Nephron (organoid): ENCODE data around the gene C1orf159.

ENCODE experiments used
- H3K27ac Mint-ChIP-seq, 3 experiments: 2 replicates each; pipeline ENCODE4 v1.8.0; 2020; ENCODE audit warnings: mixed read lengths in 3 of 3, mild to moderate bottlenecking in 2 of 3, moderate library complexity in 1 of 3
- H3K27me3 Mint-ChIP-seq: 2 replicates; pipeline ENCODE4 v1.8.0; 2021; ENCODE audit warnings: low read depth, mild to moderate bottlenecking, moderate library complexity, mixed read lengths
- H3K36me3 Mint-ChIP-seq: 2 replicates; pipeline ENCODE4 v1.8.0; 2020; ENCODE audit warnings: low read depth, mixed read lengths
- H3K4me1 Mint-ChIP-seq: 2 replicates; pipeline ENCODE4 v1.8.0; 2020; ENCODE audit warnings: mixed read lengths
- H3K4me3 Mint-ChIP-seq, 3 experiments: 2 replicates each; pipeline ENCODE4 v1.8.0; 2020; ENCODE audit warnings: mild to moderate bottlenecking in 3 of 3, mixed read lengths in 3 of 3, moderate library complexity in 2 of 3
- H3K9me3 Mint-ChIP-seq: 2 replicates; pipeline ENCODE4 v1.8.0; 2020; ENCODE audit warnings: mixed read lengths
- TF ChIP-seq, protein P1 (sequence below), 3 experiments: fragments of 200-600 bp; sonication (generic); IDR thresholded peaks; one replicate each; pipeline ENCODE4 v1.5.0; 2021; ENCODE audit warnings: antibody characterized with exemption in 3 of 3; ENCODE audit not compliant: unreplicated experiment in 3 of 3

C1orf159 gene

DNA sequence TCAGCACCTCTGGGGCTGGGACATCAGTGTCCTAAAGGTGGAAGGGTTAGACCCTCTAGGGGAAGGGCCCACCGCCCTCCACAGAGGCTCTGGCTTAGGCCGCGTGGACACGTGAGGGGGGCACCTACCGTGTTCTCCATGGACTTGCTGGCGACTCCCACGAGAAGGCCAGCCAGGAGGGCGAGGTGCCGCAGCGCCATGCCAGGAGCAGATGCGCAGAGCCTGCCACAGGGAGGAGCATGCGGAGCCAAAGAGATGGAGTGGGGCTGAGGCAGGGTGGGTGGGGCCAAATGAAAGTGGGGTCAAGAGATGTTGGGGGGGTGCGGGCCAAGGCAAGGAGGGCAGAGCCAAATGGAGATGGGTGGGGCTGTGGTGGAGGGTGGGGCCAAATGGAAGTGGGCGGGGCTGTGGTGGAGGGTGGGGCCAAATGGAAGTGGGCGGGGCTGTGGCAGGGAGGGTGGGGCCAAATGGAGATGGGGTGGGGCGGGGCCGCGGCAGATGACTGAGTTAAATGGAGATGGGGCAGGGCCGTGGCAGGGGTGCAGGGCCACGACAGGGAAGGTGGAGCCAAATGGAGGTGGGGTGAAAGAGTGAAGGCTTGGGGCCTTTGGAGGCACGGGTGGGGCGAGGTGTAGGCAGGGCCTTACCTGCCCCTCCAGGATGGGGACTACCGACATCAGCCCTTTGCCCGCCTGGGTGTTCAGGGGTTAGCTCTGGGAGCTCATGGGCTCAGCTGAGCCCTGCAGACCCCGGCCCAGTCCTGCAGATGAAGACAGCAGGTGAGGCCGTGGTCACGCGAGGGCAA, 24.3 kb downstream of the C1orf159 start:
- H3K4me1 Mint-ChIP-seq = no peaks in the 10 kb centered on the region
- H3K4me3 Mint-ChIP-seq = no peak overlapping the region

DNA sequence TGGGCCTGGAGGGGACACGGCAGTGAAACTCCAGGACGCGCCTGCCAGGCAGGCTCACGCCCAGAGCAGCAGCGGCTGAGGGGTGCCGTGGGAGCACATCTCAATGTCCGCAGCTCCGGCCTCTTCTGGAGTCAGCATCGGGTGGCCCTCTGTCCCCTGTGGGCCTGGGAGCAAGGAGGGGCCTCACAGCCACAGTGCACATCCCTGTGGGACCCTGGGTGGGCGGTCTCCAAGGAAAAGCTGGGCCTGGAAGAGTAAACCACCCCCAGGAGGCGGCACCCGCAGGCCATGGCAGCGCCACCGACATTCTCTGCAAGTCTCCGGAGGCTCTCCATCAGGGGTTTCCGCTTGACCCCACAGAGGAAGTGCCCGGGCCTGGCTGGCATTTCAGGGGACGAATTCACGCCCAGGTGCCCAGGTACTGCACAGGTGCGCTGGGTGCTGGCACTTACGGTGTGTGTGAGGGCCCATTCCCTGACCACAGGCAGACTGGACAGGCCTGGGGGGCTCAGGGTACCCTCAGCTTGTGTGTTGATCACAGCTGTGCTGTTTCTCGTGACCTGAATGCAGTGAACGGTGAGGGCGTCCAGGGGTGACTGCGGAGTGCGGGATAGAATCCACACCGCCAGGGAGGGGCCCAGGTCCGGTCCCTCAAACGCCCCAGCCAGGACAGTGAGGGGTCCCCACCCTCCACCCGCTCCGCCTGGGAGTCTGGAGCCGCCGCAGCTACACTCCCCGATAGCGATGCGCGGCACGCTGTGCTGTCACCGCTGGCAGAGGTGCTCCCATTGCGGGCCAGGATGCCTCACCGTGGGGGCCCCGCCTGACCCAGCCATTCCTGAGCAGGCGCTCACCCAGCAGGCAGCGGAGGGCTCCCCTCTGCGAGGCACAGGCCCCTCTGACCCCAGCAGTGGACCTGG, 25.2 kb downstream of the C1orf159 start:
- Mint-ChIP-seq H3K4me3 (no peak overlapping the region), H3K36me3 (peaks cover 3% of the 10 kb centered on the region), H3K4me1 (no peaks in the 10 kb centered on the region), H3K9me3 (no peaks in the 10 kb centered on the region), H3K27me3 (no peaks in the 10 kb centered on the region), H3K27ac (no peak overlapping the region)
- TF ChIP-seq, protein P1, sequence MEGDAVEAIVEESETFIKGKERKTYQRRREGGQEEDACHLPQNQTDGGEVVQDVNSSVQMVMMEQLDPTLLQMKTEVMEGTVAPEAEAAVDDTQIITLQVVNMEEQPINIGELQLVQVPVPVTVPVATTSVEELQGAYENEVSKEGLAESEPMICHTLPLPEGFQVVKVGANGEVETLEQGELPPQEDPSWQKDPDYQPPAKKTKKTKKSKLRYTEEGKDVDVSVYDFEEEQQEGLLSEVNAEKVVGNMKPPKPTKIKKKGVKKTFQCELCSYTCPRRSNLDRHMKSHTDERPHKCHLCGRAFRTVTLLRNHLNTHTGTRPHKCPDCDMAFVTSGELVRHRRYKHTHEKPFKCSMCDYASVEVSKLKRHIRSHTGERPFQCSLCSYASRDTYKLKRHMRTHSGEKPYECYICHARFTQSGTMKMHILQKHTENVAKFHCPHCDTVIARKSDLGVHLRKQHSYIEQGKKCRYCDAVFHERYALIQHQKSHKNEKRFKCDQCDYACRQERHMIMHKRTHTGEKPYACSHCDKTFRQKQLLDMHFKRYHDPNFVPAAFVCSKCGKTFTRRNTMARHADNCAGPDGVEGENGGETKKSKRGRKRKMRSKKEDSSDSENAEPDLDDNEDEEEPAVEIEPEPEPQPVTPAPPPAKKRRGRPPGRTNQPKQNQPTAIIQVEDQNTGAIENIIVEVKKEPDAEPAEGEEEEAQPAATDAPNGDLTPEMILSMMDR (IDR thresholded peaks at IDR 0.05; ENCODE audit: unreplicated experiment in 3 of 3) = no peak

More for the DNA sequence above, 24.3 kb downstream of the C1orf159 start:
- TF ChIP-seq, protein P1 (IDR thresholded peaks at IDR 0.05; ENCODE audit: unreplicated experiment in 3 of 3) = no peak
- Mint-ChIP-seq H3K9me3 (no peaks in the 10 kb centered on the region), H3K27me3 (no peaks in the 10 kb centered on the region), H3K27ac (no peak overlapping the region), H3K36me3 (peaks cover 3% of the 10 kb centered on the region)

DNA sequence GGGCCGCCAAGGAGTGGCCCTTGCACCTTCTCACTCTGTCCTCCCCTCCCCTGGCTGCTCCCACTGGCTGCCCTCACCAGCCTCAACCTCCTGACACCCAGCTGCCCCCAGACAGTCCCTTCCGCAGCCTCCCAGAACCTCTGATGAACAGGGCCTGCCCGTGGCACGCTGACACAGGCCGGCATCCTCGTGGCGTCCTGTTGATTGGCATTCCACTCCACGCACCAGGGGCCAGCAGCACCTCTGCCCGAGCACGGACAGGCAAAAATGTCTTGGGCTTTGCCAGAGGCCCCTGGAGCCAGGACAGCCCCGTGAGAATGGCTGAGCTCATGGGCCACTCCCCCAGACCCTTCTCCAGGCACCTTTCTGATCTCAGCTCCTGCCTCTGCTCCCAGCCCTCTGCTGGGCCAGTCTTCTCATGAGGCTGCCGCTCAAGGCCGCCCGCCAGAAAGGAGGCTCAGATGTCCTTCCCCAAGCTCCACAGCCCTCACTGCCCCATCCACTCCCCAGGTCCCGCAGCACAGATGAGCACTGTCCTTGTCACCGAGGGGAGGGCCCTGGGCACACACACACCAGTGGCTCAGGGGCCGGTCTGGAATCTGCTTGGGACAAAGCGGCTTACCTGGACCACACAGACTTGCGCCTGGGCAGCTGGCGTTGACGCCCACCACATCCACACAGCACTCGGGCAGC, 26.0 kb downstream of the C1orf159 start:
- Mint-ChIP-seq H3K4me3 (no peak overlapping the region), H3K27ac (no peak overlapping the region), H3K27me3 (no peaks in the 10 kb centered on the region), H3K36me3 (no peaks in the 10 kb centered on the region), H3K4me1 (no peaks in the 10 kb centered on the region), H3K9me3 (no peaks in the 10 kb centered on the region)
- TF ChIP-seq, protein P1 (IDR thresholded peaks at IDR 0.05; ENCODE audit: unreplicated experiment in 3 of 3) = no peak

DNA sequence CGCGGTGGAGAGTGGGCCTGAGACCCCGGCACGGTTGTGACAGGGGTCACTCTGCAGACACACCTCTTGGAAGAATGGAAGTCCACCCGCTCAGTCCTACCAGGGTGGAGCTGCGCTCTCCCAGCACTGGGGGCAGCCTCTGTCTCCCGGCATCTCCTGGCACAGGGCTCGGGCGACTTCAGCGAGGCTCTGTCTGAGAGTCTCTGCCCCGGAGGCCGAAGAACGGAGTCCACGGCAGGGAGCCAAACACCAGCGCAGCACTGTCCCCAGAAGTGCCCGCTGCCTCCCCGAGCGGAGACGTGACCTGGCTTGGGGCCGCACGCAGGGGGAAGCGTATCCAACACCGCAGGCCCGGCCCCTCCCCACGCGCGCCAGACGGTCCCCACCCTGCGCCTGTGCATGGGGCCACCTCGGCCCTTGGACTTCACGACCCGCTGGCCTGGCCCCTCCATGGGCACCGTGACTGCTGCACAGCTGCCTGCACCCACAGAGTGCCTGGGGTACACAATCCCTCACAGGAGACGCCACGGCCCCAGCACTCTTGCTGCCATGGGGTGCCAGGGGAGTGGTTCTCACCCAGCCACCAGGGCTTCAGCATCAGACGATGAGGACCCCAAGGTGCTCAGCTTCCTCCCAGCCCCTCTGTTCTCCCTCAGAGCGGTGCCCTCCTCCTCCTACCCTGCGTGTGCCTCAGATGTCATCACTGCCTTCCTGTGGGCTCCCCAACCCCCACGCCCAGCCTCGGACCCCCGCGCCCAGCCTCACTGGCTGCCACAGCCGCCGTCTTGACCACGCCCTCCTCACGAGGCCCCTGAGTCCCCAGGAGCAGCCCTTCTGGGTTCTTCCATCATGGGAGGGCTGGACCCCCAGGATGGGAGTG, 26.8 kb downstream of the C1orf159 start:
- Mint-ChIP-seq H3K36me3 (no peaks in the 10 kb centered on the region), H3K4me1 (no peaks in the 10 kb centered on the region), H3K4me3 (no peak overlapping the region), H3K9me3 (no peaks in the 10 kb centered on the region), H3K27me3 (no peaks in the 10 kb centered on the region), H3K27ac (no peak overlapping the region)
- TF ChIP-seq, protein P1 (IDR thresholded peaks at IDR 0.05; ENCODE audit: unreplicated experiment in 3 of 3) = no peak
